NOMO-1 treated with DMSO at 0.1 percent for 48 hours (cell line): Measurements from ENCODE around the gene CMSS1.

Experiments
- DNase-seq: peaks from one replicate; lab custom pipeline; 2025; ENCODE audit not compliant: unreplicated experiment; lab: John Stamatoyannopoulos, UW

Gene CMSS1

DNA sequence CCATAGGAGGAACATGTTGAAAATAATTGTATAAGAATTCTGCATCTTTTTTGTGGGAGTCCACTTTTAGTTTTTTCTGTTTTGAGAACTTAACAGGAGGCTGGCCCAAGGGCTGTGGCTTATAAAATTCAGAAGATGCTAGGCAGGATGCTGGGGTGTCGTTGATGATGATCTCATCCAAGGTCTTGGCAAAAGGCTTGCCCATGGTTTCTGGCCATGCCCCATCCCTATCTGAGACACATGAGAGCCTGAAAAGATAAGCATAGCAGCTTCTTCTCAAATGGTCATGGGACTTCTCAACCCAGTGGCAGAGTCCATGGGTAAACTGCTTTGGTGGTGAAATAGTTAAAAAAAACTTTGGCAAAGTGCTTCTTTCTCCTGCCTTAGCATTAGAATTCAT lies 35.2 kb downstream of the CMSS1 start:
- DNase-seq = no peak

GRCh38 chr3:99854756-99855298 lies 37.2 kb downstream of the CMSS1 start:
- DNase-seq = no peak

DNA sequence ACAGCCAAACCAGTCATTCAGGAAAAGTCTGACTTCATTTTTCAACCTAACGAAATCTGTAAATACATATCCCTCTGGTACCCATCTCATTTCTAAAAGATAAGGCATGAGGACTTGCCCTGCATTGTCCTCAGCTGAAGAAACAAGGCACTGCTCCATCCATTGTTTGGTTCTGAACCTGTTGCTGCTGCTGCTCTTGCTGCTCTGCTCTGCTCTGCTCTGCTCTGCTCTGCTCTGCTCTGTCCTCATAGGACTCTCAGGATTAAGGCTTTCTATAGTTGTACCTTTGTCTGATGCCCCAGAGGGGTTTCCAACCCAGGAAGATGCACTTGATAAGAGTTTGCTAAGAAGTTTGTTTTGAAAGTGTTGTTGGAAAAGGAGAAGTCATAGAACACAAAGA lies 38.2 kb downstream of the CMSS1 start:
- DNase-seq = no peak

DNA sequence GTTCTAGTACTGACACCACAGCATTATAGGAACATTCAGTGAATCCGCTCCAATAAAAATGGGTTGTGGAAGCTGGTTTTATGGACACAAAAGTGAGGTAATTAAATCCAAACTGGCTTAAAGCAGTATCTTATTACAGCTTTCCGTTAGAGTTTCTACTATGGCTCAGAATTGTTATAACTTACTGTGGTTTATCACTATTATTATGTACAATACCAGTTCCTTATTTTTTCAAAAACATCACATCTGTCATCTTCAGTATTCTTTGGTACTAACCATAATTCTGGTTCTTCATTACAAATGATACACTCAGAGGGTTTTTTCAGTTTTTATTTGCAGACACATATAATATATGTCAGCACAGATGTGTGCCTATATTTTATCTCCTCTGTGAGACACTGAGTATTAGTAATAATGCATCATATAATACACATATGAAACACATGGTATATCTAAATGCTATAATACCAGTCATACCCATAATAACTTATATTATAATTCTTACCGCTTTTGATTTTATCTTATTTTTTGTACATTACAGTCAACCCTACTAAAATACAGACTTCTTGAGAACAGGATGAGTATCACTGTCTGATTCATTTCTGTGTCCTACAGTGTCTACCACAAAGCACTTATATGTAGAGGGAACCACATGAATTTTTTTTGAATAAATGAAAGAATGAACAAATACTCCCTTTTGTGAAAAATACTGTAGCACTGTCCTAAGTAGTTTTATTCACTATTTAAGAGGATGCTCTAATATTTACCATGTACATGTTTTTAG lies 39.0 kb downstream of the CMSS1 start:
- no peak for DNase-seq

- DNase-seq = no peak
These were observed 39.6 kb downstream of the CMSS1 start for GRCh38 chr3:99857278-99857677.

GRCh38 chr3:99858469-99858868 lies 40.8 kb downstream of the CMSS1 start:
- no peak for DNase-seq

DNA sequence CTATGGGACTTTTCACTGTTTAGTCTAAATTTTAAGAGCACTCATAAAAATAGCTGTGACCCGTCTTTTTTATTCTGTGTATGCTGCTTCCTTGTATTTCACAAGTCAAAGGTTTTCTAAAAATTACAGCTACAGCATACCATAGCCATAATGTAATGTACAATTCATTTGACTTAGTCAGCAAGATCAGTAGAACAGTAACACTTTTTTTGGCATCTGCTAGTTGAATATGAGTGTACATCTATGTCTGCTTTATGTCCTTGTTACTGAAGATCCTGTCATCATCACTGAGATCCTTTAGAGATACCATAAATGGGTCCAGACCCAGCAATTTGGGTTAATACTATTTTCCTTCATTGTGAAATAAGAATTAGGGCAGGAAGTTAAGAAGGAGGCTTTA lies 42.2 kb downstream of the CMSS1 start:
- DNase-seq = no peak

DNA sequence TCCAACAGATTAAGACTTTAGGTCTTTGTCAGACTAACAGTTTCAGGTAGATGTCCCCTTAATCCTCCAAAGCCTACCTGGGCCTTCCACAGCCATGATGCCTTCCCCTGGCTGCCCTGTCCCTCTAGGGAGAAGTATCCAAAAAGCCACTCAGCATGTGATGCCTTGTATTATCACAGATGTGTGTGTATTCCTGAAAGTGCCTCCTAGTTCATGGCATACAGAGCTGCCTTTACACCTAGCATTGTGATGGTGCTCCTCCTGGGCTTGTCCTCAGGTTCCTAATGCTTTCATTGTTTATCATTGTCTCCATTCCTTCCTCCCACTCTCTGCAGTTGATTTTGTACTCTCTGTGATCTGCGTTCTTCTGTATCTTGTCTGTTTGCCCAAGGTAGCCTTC lies 43.6 kb downstream of the CMSS1 start:
- no peak for DNase-seq

DNA sequence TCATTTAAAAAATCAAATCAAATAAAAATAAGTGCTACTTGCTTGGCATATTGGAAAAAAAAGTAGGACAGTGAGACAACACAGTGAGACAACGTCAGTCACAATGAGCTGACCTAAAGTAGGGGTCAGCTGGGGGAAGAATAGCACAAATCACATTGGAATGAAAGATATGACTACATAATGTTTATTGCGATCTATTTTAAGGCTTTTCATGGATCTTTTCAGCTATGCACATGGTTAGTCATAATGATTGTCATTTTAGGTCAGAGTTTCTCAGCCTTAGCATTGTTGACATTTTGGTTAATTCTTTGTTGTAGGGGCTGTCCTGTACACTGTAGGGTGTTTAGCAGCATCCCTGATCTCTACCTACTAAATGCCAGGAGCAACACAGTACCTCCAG lies 44.5 kb downstream of the CMSS1 start:
- no peak for DNase-seq

DNA sequence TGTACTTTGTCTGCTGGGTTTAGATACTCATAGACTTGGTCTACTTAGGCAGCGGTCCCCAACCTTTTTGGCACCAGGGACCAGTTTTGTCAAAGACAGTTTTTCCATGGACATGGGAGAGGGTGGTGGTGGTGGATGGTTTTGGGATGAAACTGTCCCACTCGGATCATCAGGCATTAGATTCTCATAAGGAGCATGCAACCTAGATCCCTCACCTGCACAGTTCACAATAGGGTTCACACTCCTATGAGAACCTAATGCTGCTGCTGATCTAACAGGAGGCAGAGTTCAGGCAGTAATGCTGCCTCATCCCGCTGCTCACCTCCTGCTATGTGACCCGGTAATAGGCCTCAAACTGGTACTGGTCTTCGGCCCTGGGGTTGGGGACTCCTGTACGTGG lies 45.3 kb downstream of the CMSS1 start:
- DNase-seq = no peak

- DNase-seq = no peak
These were observed 45.9 kb downstream of the CMSS1 start for GRCh38 chr3:99863588-99863987.

DNA sequence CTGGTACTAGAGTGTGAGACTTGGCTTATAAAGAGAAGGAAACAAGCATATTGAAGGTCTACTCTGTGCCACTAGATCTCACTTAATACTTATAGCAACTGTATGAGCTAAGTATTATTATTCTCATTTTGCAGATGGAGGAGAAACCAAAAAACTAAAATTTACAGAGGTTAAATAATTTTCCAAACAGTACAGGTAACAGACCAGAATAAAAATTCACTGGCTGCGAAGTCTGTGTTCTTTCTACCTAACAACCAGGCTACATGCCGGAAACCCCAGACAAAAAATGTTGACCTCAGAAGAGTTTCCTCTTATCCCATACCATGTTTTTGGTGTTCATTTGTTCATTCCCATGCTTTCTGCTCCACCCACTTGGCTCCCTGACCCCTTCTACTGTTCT lies 46.6 kb downstream of the CMSS1 start:
- no peak for DNase-seq

- no peak for DNase-seq
These were observed 47.7 kb downstream of the CMSS1 start for GRCh38 chr3:99865321-99865720.

GRCh38 chr3:99866261-99866761 lies 48.6 kb downstream of the CMSS1 start:
- DNase-seq = no peak

GRCh38 chr3:99867594-99868310 lies 50.1 kb downstream of the CMSS1 start:
- DNase-seq = no peak

DNA sequence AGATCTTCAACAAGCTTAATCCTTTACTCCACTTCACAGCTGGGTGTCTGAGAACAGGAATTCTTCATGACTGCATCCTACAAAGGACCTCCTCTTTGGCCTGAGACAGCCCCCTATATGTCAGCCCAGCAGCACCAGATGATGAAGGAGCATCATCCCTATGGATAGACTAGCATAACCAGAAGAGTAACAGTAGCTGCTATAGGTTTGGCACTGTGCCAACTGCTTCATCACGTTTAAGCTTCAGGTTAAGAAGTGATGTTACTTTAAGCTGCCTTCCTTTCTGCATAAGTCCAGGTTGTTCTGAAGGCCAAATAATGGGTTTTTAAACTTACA lies 50.6 kb downstream of the CMSS1 start:
- no peak for DNase-seq

GRCh38 chr3:99869621-99870020 lies 52.0 kb downstream of the CMSS1 start:
- no peak for DNase-seq

DNA sequence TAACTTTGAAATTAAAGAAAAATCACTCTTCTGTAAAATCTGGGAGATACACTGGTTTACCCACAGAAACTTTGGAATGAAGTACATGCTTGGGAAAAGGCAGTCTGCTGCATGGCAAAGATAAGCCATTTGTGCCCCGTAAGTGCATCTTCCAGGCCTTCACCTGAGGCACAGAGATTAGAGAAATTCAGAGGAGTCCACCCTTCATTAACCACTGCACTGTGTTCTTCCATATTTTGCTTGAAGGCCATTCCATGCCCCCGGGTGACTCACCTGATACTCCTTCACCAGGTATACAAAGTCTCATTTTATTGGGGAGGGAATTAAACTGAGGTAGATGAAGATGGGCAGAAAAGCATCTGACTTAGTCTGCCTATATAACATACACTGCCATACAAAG lies 53.0 kb downstream of the CMSS1 start:
- no peak for DNase-seq

GRCh38 chr3:99871231-99872045 lies 53.8 kb downstream of the CMSS1 start:
- no peak for DNase-seq

GRCh38 chr3:99872923-99873254 lies 55.2 kb downstream of the CMSS1 start:
- DNase-seq = peak; percentile 27

DNA sequence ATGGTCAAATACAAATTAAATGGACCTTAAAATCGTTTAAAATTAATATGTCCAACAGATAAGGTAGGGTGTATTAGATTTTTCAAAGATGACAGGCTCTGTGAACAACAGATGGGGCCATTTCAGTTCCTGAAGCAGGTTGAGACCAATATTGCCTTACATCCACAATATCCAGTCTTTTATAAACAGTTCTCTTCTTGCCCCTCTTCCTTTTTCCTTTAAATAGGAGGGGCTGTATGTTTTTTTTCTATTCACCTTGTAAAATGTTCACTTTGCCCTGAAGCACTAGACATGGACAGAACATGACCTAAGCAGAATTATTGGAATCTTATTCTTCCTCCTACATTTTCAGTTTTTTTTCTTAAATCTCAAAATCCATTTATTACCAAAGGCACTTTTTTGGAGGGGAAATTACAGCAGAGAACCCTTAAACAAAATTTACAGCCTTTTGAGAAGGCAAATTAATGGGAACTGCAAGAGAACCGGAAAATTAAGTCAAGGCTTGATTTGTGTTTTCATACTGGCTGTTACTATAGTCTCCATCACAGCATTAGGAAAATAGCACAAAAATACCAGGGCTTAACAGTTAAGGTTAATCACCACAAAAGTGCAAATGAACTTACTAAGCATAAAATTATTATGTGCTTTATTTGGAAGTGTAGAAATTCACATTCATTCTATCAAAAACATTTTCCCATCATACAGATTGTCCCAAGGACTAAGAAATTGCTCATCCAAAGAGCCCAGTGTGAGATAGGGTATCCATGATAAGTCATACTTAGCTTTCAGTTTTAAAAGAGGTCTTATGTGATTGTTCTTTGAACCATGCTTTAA lies 55.8 kb downstream of the CMSS1 start:
- DNase-seq = no peak
